ES-I3 (cell line): Measurements from ENCODE around the gene TCF7L1.

Source experiments
- H3K36me3 ChIP-seq: 2 replicates; pipeline ENCODE4 v1.6.1; 2013; ENCODE audit warnings: mild to moderate bottlenecking, low read length, control low read depth, moderate library complexity; ENCODE audit not compliant: insufficient read depth
- H3K4me1 ChIP-seq: 2 replicates; pipeline ENCODE4 v1.6.1; 2013; ENCODE audit warnings: mild to moderate bottlenecking, control low read depth, low read length; ENCODE audit not compliant: insufficient read depth
- H3K9ac ChIP-seq: 2 replicates; pipeline ENCODE4 v1.6.1; 2013; ENCODE audit warnings: low read depth, mild to moderate bottlenecking, low read length, moderate library complexity
- H3K9me3 ChIP-seq: 2 replicates; pipeline ENCODE4 v1.6.1; 2013; ENCODE audit warnings: mild to moderate bottlenecking, low read length, moderate library complexity; ENCODE audit not compliant: control insufficient read depth, insufficient read depth

Gene TCF7L1

GRCh38 chr2:85178154-85178553, 45.0 kb downstream of the TCF7L1 start:
- Histone ChIP-seq H3K9ac (no peak overlapping the region), H3K4me1 (peaks cover 55% of the 10 kb centered on the region)

DNA sequence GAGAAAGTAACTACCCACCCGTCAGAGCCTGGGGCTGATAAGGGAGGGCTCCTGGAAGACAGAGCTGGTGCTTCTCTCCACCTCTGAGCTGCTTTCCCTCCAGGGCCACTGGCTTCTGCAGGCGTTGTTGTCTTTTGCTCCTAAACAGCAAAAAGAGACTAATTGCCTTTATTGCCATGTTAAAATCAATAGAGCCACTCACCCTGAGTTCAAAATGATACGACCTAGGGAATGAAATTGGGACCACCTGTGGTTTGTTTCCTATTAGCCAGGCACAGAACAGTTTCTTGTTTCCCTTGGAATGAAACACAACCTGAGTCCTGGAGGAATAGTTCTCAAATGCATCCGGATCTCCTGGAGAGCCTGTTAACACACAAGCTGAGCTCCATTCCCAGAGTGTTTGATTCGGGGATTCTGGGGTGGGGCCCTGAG, 45.8 kb downstream of the TCF7L1 start:
- Histone ChIP-seq H3K36me3 (no peaks in the 10 kb centered on the region), H3K9ac (no peak overlapping the region), H3K9me3 (no peaks in the 10 kb centered on the region), H3K4me1 (peaks cover 55% of the 10 kb centered on the region)

More at GRCh38 chr2:85178154-85178553, 45.0 kb downstream of the TCF7L1 start:
- H3K36me3 ChIP-seq: no peaks in the 10 kb centered on the region
- no peaks in the 10 kb centered on the region for H3K9me3 ChIP-seq

DNA sequence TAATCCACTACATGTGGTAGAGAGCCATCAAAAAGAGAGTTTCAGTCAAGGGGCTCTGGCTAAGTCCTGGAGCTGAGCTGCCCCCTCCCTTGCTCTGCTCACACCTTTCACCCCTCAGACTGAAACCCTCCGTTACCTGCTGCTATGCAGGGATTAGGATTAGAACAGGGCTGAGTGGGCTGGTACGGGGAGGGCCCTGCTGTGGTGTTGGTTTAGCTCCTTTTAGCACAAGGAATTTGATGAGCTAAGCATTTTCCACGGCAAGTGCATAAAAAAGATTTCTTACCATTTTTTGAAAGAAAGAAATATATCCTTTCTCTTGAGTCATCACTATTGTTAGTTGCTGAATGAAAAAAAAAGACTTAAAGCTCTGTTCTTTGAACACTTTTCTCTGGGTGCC, 46.3 kb downstream of the TCF7L1 start:
- Histone ChIP-seq H3K4me1 (peaks cover 53% of the 10 kb centered on the region), H3K9ac (no peak overlapping the region), H3K36me3 (no peaks in the 10 kb centered on the region), H3K9me3 (no peaks in the 10 kb centered on the region)

GRCh38 chr2:85180322-85181133, 47.3 kb downstream of the TCF7L1 start:
- peaks cover 43% of the 10 kb centered on the region for H3K4me1 ChIP-seq
- H3K9ac ChIP-seq: no peak overlapping the region
- no peaks in the 10 kb centered on the region for H3K36me3 ChIP-seq
- H3K9me3 ChIP-seq: no peaks in the 10 kb centered on the region

- Histone ChIP-seq H3K9me3 (no peaks in the 10 kb centered on the region), H3K4me1 (peaks cover 37% of the 10 kb centered on the region), H3K36me3 (no peaks in the 10 kb centered on the region), H3K9ac (no peak overlapping the region)
Measured at GRCh38 chr2:85181134-85181631, 48.0 kb downstream of the TCF7L1 start.

DNA sequence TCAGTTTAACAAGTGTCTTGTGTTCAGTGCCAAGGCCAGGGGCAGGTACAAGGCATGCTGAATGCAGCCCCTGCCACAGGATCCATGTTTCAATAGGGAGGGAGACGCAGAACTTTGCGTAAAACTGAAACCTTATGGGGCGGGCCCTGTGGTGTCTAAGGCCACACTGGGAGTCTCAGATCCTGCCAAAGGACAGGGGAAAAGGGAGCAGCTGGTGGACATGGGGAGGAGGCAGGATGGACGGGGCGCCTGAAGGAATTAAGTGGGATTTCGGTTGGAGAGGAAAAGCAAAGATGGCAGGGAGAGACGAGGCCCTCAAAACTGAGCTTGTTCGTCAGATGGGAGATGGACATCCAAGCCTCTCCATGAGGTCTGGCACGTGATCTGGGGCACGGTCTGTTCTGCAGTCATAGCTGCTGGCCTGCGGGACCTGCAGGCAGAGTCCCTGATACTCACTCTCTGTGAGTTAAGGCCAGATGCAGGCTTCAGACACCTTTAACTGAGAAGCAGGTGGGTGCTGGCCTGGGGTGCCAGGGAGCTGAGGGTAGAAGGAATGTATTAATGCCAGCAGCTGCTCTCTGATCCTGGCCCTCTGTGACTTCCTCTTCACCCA, 48.8 kb downstream of the TCF7L1 start:
- H3K9me3 ChIP-seq: no peaks in the 10 kb centered on the region
- no peak overlapping the region for H3K9ac ChIP-seq
- H3K36me3 ChIP-seq: no peaks in the 10 kb centered on the region
- peaks cover 36% of the 10 kb centered on the region for H3K4me1 ChIP-seq

GRCh38 chr2:85183076-85183475, 49.9 kb downstream of the TCF7L1 start:
- Histone ChIP-seq H3K9me3 (no peaks in the 10 kb centered on the region), H3K36me3 (no peaks in the 10 kb centered on the region), H3K4me1 (peaks cover 33% of the 10 kb centered on the region), H3K9ac (no peak overlapping the region)

- Histone ChIP-seq H3K9me3 (no peaks in the 10 kb centered on the region), H3K4me1 (peaks cover 29% of the 10 kb centered on the region), H3K9ac (no peak overlapping the region), H3K36me3 (no peaks in the 10 kb centered on the region)
Measured at GRCh38 chr2:85183479-85183878, 50.3 kb downstream of the TCF7L1 start.

DNA sequence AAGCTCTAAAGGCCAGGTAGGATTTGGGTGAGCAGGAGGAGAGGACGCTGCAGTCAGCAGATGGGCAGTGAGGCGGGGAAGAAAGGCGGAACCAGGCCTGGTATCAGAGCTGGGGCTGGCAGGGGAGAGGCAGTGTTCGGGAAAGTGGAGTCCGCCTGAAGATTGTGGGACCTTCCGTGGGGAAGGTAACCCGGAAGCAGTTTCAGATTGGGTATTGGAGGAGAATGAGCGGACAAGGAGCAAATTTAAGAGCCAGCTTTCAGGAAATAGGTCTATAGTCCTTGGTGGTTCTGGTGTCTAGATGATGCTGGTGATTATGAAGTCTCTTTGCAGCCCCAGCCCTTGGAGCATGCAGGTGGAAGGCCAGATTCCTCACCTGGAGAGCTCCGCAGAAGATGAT, 51.0 kb downstream of the TCF7L1 start:
- no peak overlapping the region for H3K9ac ChIP-seq
- H3K4me1 ChIP-seq: peaks cover 27% of the 10 kb centered on the region
- H3K36me3 ChIP-seq: no peaks in the 10 kb centered on the region

GRCh38 chr2:85184990-85185389, 51.8 kb downstream of the TCF7L1 start:
- H3K36me3 ChIP-seq: no peaks in the 10 kb centered on the region
- no peaks in the 10 kb centered on the region for H3K9me3 ChIP-seq
- H3K4me1 ChIP-seq: peaks cover 22% of the 10 kb centered on the region
- H3K9ac ChIP-seq: no peak overlapping the region

More for the DNA sequence above, 51.0 kb downstream of the TCF7L1 start:
- H3K9me3 ChIP-seq: no peaks in the 10 kb centered on the region

DNA sequence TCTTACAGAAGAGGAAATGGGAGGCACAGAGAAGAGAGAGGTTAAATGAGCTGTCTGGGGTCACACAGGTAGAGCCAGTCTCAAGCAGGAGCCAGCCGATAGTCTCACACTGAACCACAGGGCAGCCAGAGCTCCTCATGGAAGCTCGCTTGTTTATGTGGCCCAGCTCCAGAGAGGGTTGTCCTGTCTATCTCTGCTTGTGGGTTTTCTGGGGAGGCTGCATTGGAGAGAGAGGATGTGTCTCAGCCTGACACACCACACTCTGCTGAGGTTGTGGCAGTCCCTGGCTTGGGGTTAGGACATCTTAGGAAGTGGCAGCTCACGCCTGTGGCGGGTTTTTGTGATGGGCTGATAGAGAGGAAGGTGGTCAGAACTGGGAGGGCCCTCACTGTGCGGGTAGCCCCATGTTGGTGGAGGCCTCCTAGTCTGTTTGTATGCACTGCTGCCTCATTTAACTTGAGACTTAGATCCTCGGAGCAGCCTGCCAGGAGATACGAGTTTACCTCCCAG, 52.3 kb downstream of the TCF7L1 start:
- H3K9me3 ChIP-seq: no peaks in the 10 kb centered on the region
- H3K9ac ChIP-seq: no peak overlapping the region
- peaks cover 19% of the 10 kb centered on the region for H3K4me1 ChIP-seq
- no peaks in the 10 kb centered on the region for H3K36me3 ChIP-seq

GRCh38 chr2:85187069-85187468, 53.9 kb downstream of the TCF7L1 start:
- no peaks in the 10 kb centered on the region for H3K9me3 ChIP-seq
- peaks cover 8% of the 10 kb centered on the region for H3K4me1 ChIP-seq
- H3K36me3 ChIP-seq: no peaks in the 10 kb centered on the region
- no peak overlapping the region for H3K9ac ChIP-seq

DNA sequence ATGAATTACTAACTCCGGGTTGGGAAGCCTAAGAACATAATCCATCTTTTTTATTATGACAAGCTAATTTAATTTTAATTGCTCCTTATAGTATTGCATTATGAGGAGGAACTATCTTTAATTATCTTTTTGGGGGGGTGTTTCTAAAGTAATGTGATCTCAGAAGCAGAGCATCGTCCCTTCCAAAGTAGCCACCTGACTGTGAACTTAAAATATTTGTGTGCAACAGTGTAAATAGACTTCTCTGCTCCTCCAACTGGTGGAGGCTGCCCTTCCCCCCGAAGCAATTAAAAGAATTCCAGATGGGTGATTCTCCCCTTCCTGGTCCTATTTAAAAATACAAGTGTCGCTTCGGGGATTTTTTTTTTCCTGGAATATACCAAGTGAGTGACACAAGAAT, 55.7 kb downstream of the TCF7L1 start:
- Histone ChIP-seq H3K9ac (no peak overlapping the region), H3K36me3 (no peaks in the 10 kb centered on the region), H3K4me1 (peaks cover 8% of the 10 kb centered on the region), H3K9me3 (no peaks in the 10 kb centered on the region)

- Histone ChIP-seq H3K4me1 (peaks cover 8% of the 10 kb centered on the region), H3K9me3 (no peaks in the 10 kb centered on the region), H3K36me3 (no peaks in the 10 kb centered on the region), H3K9ac (no peak overlapping the region)
Measured at GRCh38 chr2:85189606-85190270, 56.5 kb downstream of the TCF7L1 start.
